Posterior vena cava (tissue), 2 donors: Measurements from ENCODE around the gene JADE3. TPM values are rescaled to one million over a fixed set of nuclear protein-coding genes. Genes with fewer than 3 reads are reported as not detected.

Experiments used
- DNase-seq: peaks from one replicate; pipeline ENCODE4 v3.0.0-alpha.2; 2020; ENCODE audit warnings: low spot score
- intact Hi-C, 2 donors: fragments of 100-400 bp; cut with DNase I; formaldehyde crosslinking; loops; one replicate each; pipeline versions ENCODE4 v1.14.1 to v1.14.2; 2022 to 2023
- long read RNA-seq, 2 donors: library from polyadenylated mRNA; unstranded; transcript quantifications; one replicate each; pipeline ENCODE4 v2.0.0, GENCODE V29; 2020 to 2021
- total RNA-seq, 2 donors: library from RNA; stranded (reverse); fragmentation: NEBNext Ultra II Directional; extraction: Animal tissue kit (Norgen Biotek cat#: 25700); gene quantifications; one replicate each; pipeline ENCODE4 v1.2.1, GENCODE V29; 2021
- donor health status: DM: yes; HTN: yes; CAD: no.
- donor health status: DM: yes; HTN: yes; CAD: no.

JADE3 gene
- total RNA-seq, result 1 to 10 TPM; 3.1 to 6.6 TPM
- long read RNA-seq, donor 1, result 0 reads
- long read RNA-seq, donor 2, partial matches to known transcripts, result 0 of 1 reads
- long read RNA-seq, donor 2, other reads (novel, unspliced or antisense), result 1 of 1 reads

DNA sequence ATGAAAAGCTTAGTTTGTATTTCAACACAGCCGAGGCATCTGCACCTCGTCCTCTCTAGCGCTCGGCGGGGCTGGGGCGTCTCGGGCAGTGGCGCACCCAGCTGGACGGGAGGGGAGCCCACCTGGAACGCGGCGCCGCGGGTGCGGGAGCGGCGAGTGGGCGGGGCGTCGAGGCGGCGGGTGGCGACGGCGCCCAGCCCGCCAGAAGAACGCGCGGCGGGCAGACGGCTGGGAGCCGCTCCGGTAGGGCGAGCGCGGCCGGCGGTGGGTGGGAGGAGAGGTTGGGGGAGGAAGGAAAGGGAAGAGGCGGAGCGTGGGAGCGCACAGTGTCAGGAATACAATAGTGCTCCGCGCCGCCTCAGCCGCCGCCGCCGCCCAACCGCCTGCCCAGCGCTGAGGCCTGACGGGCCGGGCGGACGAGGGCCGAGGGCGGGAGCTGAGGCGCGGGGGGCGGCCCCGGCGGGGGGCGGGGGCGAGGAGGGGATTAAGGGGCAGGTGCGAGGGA lies at the start of gene JADE3:
Gene JADE3, plus strand, starts transcription at position 324 of the 505 bp plus-strand sequence. CDS start 72,474 bp downstream, outside the sequence.
- intact Hi-C loops, result no loop called here
- peak; percentile 88 for DNase-seq

DNA sequence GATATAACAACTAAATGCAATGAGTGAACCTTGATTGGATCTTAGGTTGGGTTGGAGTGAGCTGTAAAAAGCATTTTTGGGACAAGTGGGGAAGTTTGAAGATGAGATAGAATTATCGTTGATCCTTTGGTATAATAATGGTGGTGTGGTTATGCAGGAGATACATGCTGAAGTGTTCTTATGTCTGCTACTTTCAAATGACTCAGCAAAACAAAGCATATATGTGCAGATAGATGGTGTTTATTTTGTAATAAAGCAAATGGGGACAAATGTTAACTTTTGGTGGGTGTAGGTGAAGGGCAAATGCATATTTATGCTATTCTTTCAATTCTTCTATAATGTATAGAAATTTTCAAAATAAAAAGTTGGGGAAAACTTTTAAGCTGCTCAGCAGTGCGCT lies 49.1 kb upstream of the JADE3 start:
- intact Hi-C loops, result no loop called here
- no peak for DNase-seq

DNA sequence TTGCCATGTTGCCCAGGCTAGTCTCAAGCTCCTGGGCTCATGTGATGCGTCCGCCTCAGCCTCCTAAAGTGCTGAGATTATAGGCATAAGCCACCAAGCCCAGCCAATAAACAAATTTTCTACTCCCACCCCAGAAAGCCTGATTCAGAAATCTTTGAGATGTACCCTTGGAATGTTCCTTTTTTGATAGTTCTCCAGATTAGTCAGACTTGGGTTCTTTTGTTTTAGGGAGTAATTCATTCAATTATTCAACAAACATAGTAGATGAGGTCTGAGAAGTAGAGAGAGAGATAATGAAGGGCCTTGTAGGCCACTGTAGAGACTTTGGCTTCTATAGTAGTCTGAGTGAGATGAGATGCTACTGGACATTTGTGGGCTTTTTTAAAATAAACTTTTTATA lies 47.6 kb upstream of the JADE3 start:
- DNase-seq, result no peak
- intact Hi-C loops, result no loop called here

- no peak for DNase-seq
- intact Hi-C loops, result no loop called here
Measured at GRCh38 chrX:46865281-46865680, 46.9 kb upstream of the JADE3 start.

- DNase-seq, result no peak
- intact Hi-C loops, result no loop called here
Measured at GRCh38 chrX:46866726-46867125, 45.5 kb upstream of the JADE3 start.

DNA sequence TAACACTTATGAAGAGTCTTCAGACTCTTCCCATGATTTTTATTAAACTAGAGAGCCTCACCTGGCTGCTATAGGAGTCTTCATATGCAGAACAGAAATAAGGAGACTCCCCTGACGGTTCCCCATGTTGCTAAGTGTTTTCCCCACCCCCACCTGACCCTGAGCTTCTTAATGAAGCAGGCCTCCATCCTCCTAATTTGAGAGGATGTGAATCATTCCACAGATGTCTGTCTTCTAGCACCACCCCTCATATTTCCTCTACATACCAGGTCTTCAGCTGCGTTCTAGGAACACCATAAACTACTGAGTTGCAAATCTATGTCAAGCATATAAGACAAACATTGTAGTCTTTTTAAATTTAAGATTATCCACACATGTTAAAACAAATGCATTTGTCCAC lies 38.5 kb upstream of the JADE3 start:
- intact Hi-C loops, result no loop called here
- DNase-seq, result no peak

GRCh38 chrX:46876901-46877300 lies 35.3 kb upstream of the JADE3 start:
- intact Hi-C loops, result no loop called here
- no peak for DNase-seq

- intact Hi-C loops, result no loop called here
Measured at GRCh38 chrX:46882266-46882665, 30.0 kb upstream of the JADE3 start.

GRCh38 chrX:46884799-46885198 lies 27.4 kb upstream of the JADE3 start:
- DNase-seq, result no peak
- intact Hi-C loops, result no loop called here

More at GRCh38 chrX:46882266-46882665, 30.0 kb upstream of the JADE3 start:
- DNase-seq, result no peak

- intact Hi-C loops, result no loop called here
- DNase-seq, result no peak
Measured at GRCh38 chrX:46898207-46898606, 14.0 kb upstream of the JADE3 start.

GRCh38 chrX:46903458-46904242 lies 8.6 kb upstream of the JADE3 start:
- DNase-seq, result peak; percentile 89
- intact Hi-C loops, result loop anchor here in 1 of 2 donors (10.0 kb wide), 1 partner anchor 131 kb away; no protein-coding TSS in a partner anchor

DNA sequence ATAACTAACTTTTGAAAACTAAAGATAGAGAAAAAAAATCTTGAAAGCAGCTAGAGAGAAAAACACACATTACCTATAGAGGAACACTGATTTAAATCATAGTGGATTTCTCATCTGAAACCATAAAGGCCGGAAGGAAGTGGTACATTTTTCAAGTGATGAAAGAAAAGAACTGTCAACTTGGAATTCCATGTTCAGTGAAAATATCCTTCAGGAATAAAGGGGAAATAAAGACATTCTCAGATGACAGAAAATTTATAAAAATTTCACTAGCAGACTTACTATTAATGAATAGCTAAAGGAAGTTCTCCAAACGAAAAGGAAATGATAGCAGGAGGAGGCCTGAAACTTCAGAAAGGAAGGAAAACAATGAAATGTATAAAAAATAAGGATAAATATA lies 7.6 kb upstream of the JADE3 start:
- intact Hi-C loops, result loop anchor here in 1 of 2 donors (10.0 kb wide), 1 partner anchor 130 kb away; no protein-coding TSS in a partner anchor
- no peak for DNase-seq

DNA sequence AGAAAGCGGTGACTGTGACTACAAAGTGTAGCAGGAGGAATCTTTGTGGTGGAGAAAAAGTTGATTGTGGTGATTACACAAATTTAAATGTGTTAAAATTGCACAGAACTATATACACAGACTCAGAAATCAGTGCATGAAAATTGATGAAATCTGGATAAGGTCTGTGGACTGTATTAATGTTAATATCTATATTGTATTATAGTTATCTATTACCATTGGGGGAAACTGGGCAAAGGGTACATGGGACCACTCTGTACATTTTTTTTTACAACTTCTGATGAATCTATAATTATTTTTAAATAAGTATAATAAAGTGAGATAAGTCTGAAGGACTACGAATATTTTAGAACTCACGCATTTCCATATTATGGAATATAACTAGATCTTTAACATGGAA lies 1.8 kb upstream of the JADE3 start:
- DNase-seq, result no peak
- intact Hi-C loops, result no loop called here

DNA sequence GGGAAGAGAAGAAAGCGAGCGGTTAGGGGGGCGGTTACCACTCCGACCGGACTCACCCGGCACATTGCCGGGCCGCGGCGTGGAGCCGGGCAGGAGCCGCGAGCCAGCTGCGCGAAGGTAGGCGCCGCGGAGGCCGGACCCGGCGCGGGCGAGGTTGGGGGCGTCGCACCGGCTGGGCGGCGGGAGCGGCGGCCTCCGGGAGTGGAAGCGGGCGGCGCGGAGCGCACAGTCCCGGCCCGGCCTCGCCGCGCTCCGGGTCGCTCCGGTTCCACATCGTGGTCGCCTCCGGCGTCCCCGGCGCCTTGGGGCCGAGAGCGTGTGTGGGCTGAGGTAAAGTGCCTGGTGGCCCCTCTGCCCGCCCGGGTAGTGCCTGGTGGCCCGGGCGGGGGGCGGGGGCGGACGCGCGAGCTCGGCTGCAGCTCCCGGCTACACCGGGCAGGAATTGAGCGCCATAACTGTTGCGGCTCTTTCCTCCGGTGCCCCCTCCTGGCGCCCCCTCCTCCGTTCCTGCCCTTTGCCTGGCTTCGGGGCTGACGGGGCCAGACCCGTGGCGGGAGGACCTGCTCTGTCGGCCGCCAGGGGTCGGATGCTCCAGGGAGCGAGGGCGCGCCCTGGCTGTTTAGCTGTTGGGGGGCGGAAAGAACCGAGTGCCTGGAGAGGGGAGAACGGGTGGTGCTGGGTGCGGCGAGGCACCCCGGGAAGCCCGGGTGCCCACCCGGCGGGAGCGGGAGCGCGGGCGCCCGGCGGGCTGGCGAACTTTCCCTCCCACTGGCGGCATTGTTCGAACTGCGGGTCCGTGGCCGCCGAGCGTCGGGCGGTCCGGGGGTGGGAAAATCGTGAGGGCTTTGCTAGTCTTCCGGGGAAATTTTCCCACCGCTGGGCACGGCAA lies 626 bp downstream of the JADE3 start:
- peak; percentile 79 for DNase-seq
- intact Hi-C loops, result no loop called here

- DNase-seq, result no peak
- intact Hi-C loops, result no loop called here
Measured at GRCh38 chrX:46913667-46914066, 1.4 kb downstream of the JADE3 start.

- intact Hi-C loops, result no loop called here
- DNase-seq, result no peak
Measured at GRCh38 chrX:46916273-46916672, 4.1 kb downstream of the JADE3 start.

GRCh38 chrX:46917622-46918021 lies 5.4 kb downstream of the JADE3 start:
- DNase-seq, result no peak
- intact Hi-C loops, result no loop called here

GRCh38 chrX:46918434-46918833 lies 6.2 kb downstream of the JADE3 start:
- intact Hi-C loops, result no loop called here
- DNase-seq, result no peak

DNA sequence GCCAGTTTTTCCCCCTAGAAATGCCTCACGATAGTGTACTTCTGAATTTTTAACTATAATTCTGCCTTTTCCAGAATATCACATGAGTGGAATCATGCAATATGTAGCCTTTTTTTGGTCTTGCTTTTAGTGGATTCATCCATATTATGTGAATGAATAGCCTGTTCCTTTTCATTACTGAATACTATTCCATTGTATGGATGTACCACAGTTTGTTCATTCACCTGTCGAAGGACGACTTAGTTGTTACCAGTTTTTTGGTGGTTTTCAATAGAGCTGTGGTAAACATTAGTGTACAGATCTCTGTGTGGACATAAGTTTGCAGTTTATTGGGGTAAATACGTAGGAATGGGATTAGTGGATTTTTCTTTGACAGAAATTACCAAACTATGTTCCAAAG lies 8.0 kb downstream of the JADE3 start:
- intact Hi-C loops, result no loop called here
- no peak for DNase-seq

DNA sequence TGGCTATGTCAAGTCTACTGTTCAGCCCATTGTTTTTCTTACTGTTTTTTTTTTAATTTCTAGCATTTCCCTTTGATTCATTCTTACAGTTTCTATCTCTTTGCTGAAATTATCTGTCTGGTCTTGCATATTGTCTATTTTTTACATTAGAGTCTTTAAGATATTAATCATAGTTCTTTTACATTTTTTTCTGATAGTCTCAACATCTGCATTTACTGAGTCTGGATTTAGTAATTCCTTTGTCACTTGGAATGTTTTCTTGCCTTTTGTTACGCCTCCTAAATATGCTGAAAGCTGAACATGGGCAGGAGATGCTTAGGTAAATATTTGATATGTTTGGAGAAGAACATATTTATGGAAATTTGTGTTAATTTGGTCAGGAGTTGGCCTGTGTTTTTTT lies 10.4 kb downstream of the JADE3 start:
- no peak for DNase-seq
- intact Hi-C loops, result no loop called here
